Astrocyte (in vitro differentiated cells and primary cell): Measurements from ENCODE around the gene DHRS7. TPM values are rescaled to one million over a fixed set of nuclear protein-coding genes. Genes with fewer than 3 reads are reported as not detected.

Experiments used
- DNase-seq: peaks from one replicate; pipeline ENCODE4 v3.0.0-alpha.2; 2010; ENCODE audit warnings: low read depth
- FAIRE-seq: peaks from 2 replicates; lab custom pipeline; 2011; peaks lifted over from hg19 to GRCh38; lab: Jason Lieb, UNC
- H2AFZ ChIP-seq: 2 replicates; pipeline ENCODE4 v1.6.0; 2012; ENCODE audit warnings: low read depth, low read length, inconsistent platforms
- H3K27ac ChIP-seq: 2 replicates; pipeline ENCODE4 v1.5.1; 2011; ENCODE audit warnings: low read depth, low read length, inconsistent platforms
- H3K27me3 ChIP-seq: 2 replicates; pipeline ENCODE4 v1.6.0; 2011; ENCODE audit warnings: low read length, inconsistent platforms; ENCODE audit not compliant: insufficient read depth
- H3K36me3 ChIP-seq: 2 replicates; pipeline ENCODE4 v1.5.1; 2011; ENCODE audit warnings: low read length, inconsistent platforms; ENCODE audit not compliant: insufficient read depth
- H3K4me1 ChIP-seq: 2 replicates; pipeline ENCODE4 v1.5.1; 2011; ENCODE audit warnings: low read length, inconsistent platforms; ENCODE audit not compliant: insufficient read depth
- H3K4me2 ChIP-seq: 2 replicates; pipeline ENCODE4 v1.6.0; 2012; ENCODE audit warnings: low read length, inconsistent platforms
- H3K4me3 ChIP-seq: 2 replicates; pipeline ENCODE4 v1.5.1; 2011; ENCODE audit warnings: low read depth, mild to moderate bottlenecking, low read length, inconsistent platforms; ENCODE audit not compliant: insufficient read depth
- H3K79me2 ChIP-seq: 2 replicates; pipeline ENCODE4 v1.6.0; 2012; ENCODE audit warnings: mild to moderate bottlenecking, low read length, inconsistent platforms; ENCODE audit not compliant: insufficient read depth
- H3K9ac ChIP-seq: 2 replicates; pipeline ENCODE4 v1.6.0; 2012; ENCODE audit warnings: mild to moderate bottlenecking, low read length, inconsistent platforms
- H3K9me3 ChIP-seq: 2 replicates; pipeline ENCODE4 v1.5.1; 2012; ENCODE audit warnings: low read depth, mild to moderate bottlenecking, low read length, inconsistent platforms; ENCODE audit not compliant: insufficient read depth
- H4K20me1 ChIP-seq: 2 replicates; pipeline ENCODE4 v1.6.0; 2012; ENCODE audit warnings: low read length, inconsistent platforms; ENCODE audit not compliant: insufficient read depth
- H3K27ac Mint-ChIP-seq: one replicate; pipeline ENCODE4 v1.8.0; 2021; ENCODE audit warnings: mild to moderate bottlenecking, mixed read lengths; ENCODE audit not compliant: unreplicated experiment
- H3K27me3 Mint-ChIP-seq: one replicate; pipeline ENCODE4 v1.8.0; 2021; ENCODE audit warnings: low read depth, mixed read lengths; ENCODE audit not compliant: unreplicated experiment
- H3K36me3 Mint-ChIP-seq: one replicate; pipeline ENCODE4 v1.8.0; 2021; ENCODE audit warnings: low read depth, mixed read lengths; ENCODE audit not compliant: unreplicated experiment
- H3K4me1 Mint-ChIP-seq: one replicate; pipeline ENCODE4 v1.8.0; 2021; ENCODE audit warnings: low read depth, mixed read lengths; ENCODE audit not compliant: unreplicated experiment
- H3K4me3 Mint-ChIP-seq: one replicate; pipeline ENCODE4 v1.8.0; 2021; ENCODE audit warnings: mild to moderate bottlenecking, moderate library complexity, mixed read lengths; ENCODE audit not compliant: unreplicated experiment
- H3K9me3 Mint-ChIP-seq: one replicate; pipeline ENCODE4 v1.8.0; 2021; ENCODE audit warnings: mild to moderate bottlenecking, mixed read lengths; ENCODE audit not compliant: unreplicated experiment
- EZH2 ChIP-seq: IDR thresholded peaks from 2 replicates; pipeline ENCODE4 v1.6.1; 2012; ENCODE audit warnings: mild to moderate bottlenecking, low read length, inconsistent platforms; ENCODE audit not compliant: insufficient read depth
- total RNA-seq: library from RNA; stranded (reverse); gene quantifications from 2 replicates; pipeline ENCODE4 v1.2.1, GENCODE V29; 2021
- TF ChIP-seq, protein P1 (sequence below): IDR thresholded peaks from 2 replicates; pipeline ENCODE4 v1.5.1; 2011; ENCODE audit warnings: low read depth, mild to moderate bottlenecking, inconsistent platforms, low read length, moderate library complexity; ENCODE audit not compliant: insufficient read depth

The DHRS7 gene
- total RNA-seq, 1 donor from 2014 or later, result 62.5 TPM

DNA sequence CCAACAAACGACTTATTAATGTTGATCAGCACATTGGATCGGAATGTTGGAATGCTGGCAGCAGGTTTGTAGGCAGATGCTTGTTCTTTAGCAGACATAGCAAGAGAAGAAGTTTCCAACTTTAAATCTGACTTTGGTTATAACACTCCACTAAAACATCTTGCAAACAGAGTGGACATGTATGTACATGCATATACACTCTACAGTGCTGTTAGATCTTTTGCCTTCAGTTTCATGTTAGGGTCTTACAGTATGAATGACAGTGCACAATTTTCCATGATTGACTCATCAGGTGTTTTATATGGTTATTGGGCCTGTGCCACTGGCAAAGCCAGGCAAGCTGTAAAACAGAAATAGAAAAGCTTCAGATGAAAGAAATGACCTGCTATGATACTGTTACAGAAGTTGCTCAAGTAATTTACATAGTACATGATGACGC, 14.3 kb upstream of the DHRS7 start:
- Mint-ChIP-seq H3K27me3 (no peaks in the 10 kb centered on the region), H3K4me1 (peaks cover 7% of the 10 kb centered on the region), H3K9me3 (no peaks in the 10 kb centered on the region), H3K27ac (peak overlapping the region; percentile 13), H3K4me3 (no peak overlapping the region), H3K36me3 (no peaks in the 10 kb centered on the region)
- DNase-seq (peak; percentile 53), FAIRE-seq (peak; percentile 32)
- Histone ChIP-seq H3K79me2 (no peaks in the 10 kb centered on the region), H4K20me1 (no peaks in the 10 kb centered on the region), H3K4me2 (peak overlapping the region; percentile 16), H3K4me1 (peaks cover 5% of the 10 kb centered on the region), H3K9ac (no peak overlapping the region), H3K27me3 (peaks cover 2% of the 10 kb centered on the region), H3K9me3 (no peaks in the 10 kb centered on the region), H3K36me3 (no peaks in the 10 kb centered on the region), H3K27ac (peak overlapping the region; percentile 36), H3K4me3 (no peak overlapping the region), H2AFZ (no peak overlapping the region)
- TF ChIP-seq, protein P1, sequence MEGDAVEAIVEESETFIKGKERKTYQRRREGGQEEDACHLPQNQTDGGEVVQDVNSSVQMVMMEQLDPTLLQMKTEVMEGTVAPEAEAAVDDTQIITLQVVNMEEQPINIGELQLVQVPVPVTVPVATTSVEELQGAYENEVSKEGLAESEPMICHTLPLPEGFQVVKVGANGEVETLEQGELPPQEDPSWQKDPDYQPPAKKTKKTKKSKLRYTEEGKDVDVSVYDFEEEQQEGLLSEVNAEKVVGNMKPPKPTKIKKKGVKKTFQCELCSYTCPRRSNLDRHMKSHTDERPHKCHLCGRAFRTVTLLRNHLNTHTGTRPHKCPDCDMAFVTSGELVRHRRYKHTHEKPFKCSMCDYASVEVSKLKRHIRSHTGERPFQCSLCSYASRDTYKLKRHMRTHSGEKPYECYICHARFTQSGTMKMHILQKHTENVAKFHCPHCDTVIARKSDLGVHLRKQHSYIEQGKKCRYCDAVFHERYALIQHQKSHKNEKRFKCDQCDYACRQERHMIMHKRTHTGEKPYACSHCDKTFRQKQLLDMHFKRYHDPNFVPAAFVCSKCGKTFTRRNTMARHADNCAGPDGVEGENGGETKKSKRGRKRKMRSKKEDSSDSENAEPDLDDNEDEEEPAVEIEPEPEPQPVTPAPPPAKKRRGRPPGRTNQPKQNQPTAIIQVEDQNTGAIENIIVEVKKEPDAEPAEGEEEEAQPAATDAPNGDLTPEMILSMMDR, result no peak
- TF ChIP-seq EZH2, result no peak

- Mint-ChIP-seq H3K36me3 (no peaks in the 10 kb centered on the region), H3K4me3 (no peak overlapping the region), H3K27ac (no peak overlapping the region), H3K9me3 (no peaks in the 10 kb centered on the region), H3K27me3 (no peaks in the 10 kb centered on the region), H3K4me1 (peaks cover 7% of the 10 kb centered on the region)
- no peak for FAIRE-seq
- no peak overlapping the region for H3K4me3 ChIP-seq
- H3K4me2 ChIP-seq, result no peak overlapping the region
- peaks cover 5% of the 10 kb centered on the region for H3K4me1 ChIP-seq
- no peak for DNase-seq
- no peak overlapping the region for H3K9ac ChIP-seq
- no peaks in the 10 kb centered on the region for H4K20me1 ChIP-seq
- no peaks in the 10 kb centered on the region for H3K9me3 ChIP-seq
- peaks cover 2% of the 10 kb centered on the region for H3K27me3 ChIP-seq
- H3K36me3 ChIP-seq, result no peaks in the 10 kb centered on the region
- no peak overlapping the region for H2AFZ ChIP-seq
- no peak overlapping the region for H3K27ac ChIP-seq
- no peaks in the 10 kb centered on the region for H3K79me2 ChIP-seq
- TF ChIP-seq EZH2, result no peak
- TF ChIP-seq, protein P1, result no peak
Observed at GRCh38 chr14:60178820-60179219, 13.6 kb upstream of the DHRS7 start.

GRCh38 chr14:60178164-60178563, 13.0 kb upstream of the DHRS7 start:
- Mint-ChIP-seq H3K27ac (no peak overlapping the region), H3K9me3 (no peaks in the 10 kb centered on the region), H3K36me3 (no peaks in the 10 kb centered on the region), H3K4me1 (peaks cover 7% of the 10 kb centered on the region), H3K4me3 (no peak overlapping the region), H3K27me3 (no peaks in the 10 kb centered on the region)
- Histone ChIP-seq H3K9ac (no peak overlapping the region), H3K27ac (no peak overlapping the region), H3K4me1 (peaks cover 5% of the 10 kb centered on the region), H3K9me3 (no peaks in the 10 kb centered on the region), H3K4me3 (no peak overlapping the region), H3K79me2 (no peaks in the 10 kb centered on the region), H3K36me3 (no peaks in the 10 kb centered on the region), H4K20me1 (no peaks in the 10 kb centered on the region), H3K27me3 (peaks cover 2% of the 10 kb centered on the region), H2AFZ (no peak overlapping the region), H3K4me2 (no peak overlapping the region)
- no peak for DNase-seq
- FAIRE-seq, result no peak
- TF ChIP-seq EZH2, result no peak
- TF ChIP-seq, protein P1, result no peak
